GOT3 (cell line): ENCODE results near the gene OR2T8.

ENCODE experiments used
- DNase-seq: peaks from one replicate; lab custom pipeline; 2025; ENCODE audit warnings: mixed read lengths; lab: John Stamatoyannopoulos, UW

OR2T8 gene

GRCh38 chr1:247962911-247963588 is 43.0 kb downstream of the OR2T8 start:
- DNase-seq = no peak

- no peak for DNase-seq
Measured at GRCh38 chr1:247964933-247965332, 44.9 kb downstream of the OR2T8 start, which contains the start of gene OR2AK2. OR2AK2 (plus strand) TSS chr1:247965233; CDS start chr1:247965377, 144 bp downstream.

DNA sequence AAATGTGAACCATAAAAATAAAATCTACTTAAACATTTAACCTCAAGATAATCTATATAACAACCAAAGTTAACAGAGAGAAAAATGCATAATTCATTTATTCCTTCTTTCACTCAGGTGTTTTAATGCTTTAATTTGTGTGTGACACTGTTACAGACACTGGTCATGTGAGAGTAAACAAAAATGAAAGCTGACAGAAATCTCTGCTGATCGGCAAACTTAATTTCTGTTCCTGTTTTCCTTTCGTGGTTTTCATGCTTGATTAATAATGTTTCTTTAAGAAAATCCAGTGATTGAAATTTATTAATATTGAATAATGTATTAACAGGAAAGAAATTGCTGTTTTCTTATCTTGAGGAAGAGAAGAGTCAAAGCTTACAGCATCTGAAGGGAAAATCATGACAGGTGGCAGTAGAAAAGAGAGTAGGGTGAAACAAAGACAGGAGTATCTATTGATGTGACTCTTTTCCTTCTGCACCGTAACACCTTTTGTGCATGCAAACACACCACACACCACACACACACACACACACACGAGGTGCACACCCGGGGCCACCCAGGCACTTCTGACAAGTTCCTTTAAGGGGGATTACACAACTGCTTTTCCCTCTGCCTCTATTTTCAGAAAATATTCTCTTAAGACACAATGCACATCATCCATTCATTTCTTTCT is 46.6 kb downstream of the OR2T8 start:
- no peak for DNase-seq
